ENCODE results near the gene GOLGA2.
"Not testable (repeated sequence)": the region's sequence is repeated elsewhere in the genome, so short reads cannot be mapped to it uniquely, and the experiment has no call there.

The GOLGA2 gene

GRCh38 chr9:128243215-128244018 is 32.4 kb downstream of the GOLGA2 start:
- FAIRE-seq (no peak), DNase-seq (ENCODE audit: insufficient read length, low spot score) (no peak)

GRCh38 chr9:128242828-128243214 is 33.0 kb downstream of the GOLGA2 start:
- FAIRE-seq (no peak), DNase-seq (ENCODE audit: insufficient read length, low spot score) (no peak)

DNA sequence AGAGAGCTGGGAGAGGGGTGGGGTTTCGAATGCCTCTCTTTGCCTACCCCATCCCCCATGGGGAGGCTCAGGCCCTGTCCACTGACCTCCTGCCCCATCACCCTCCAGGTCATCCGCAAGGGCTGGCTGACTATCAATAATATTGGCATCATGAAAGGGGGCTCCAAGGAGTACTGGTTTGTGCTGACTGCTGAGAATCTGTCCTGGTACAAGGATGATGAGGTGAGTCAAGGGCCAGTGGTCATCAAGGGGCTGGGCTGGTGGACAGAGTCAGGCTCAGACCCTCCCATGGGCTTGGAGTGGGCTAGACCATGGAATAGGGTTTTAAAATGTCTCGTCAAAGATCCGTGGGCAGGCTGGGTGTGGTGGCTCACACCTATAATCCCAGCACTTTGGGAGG is 33.7 kb downstream of the GOLGA2 start:
- DNase-seq (ENCODE audit: insufficient read length, low spot score), result no peak
- FAIRE-seq, result no peak

DNA sequence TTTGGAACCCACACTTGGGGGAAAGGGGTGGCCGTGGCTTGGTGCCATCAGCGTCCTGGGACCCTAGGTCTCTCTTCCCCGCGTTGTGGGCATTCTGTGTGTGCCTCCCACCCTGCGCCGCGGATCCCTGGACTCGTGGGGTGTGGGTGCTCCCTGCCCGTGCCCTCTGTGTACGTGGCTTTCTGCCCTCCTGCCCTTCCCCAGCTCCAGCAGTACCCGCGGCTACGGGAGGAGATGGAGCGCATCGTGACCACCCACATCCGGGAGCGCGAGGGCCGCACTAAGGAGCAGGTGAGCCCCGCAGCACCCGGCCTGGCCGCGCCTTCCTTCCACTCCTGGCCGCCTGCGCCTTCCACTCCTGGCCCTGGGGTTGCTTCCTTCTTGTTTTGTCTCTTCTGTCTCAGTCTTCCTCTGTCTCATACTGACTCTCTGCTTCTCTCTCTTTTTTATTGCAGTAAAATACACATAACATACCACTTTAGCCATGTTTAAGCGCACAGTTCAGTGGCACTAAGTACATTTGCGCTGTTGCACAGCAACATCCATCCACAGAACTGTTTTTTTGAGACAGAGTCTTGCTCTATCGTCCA is 41.9 kb downstream of the GOLGA2 start:
- FAIRE-seq, result no peak
- no peak for DNase-seq (ENCODE audit: insufficient read length, low spot score)

- no peak for DNase-seq (ENCODE audit: insufficient read length, low spot score)
- FAIRE-seq, result no peak
Observed at GRCh38 chr9:128232528-128233428, 43.0 kb downstream of the GOLGA2 start.

- FAIRE-seq, result no peak
Observed at GRCh38 chr9:128231638-128232527, 43.9 kb downstream of the GOLGA2 start.

DNA sequence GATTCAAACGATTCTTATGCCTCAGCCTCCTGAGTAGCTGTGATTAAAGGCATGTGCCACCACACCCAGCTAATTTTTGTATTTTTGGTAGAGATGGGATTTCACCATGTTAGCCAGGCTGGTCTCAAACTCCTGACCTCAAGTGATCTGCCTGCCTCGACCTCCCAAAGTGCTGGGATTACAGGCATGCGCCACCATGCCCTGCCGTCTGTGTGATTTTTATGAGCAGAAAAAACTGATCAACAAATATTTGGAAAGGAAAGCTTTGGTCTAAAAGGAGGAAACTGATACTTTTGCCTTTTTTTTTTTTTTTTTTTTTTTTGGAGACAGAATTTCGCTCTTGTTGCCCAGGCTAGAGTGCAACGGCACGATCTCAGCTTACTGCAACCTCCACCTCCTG is 44.9 kb downstream of the GOLGA2 start:
- FAIRE-seq; DNase-seq (ENCODE audit: insufficient read length, low spot score): not testable (repeated sequence)

More at GRCh38 chr9:128231638-128232527, 43.9 kb downstream of the GOLGA2 start:
- DNase-seq (ENCODE audit: insufficient read length, low spot score), result no peak

- DNase-seq (ENCODE audit: insufficient read length, low spot score) (no peak), FAIRE-seq (no peak)
Observed at GRCh38 chr9:128226412-128226801, 49.4 kb downstream of the GOLGA2 start.

GRCh38 chr9:128225770-128226411 is 49.9 kb downstream of the GOLGA2 start:
- no peak for DNase-seq (ENCODE audit: insufficient read length, low spot score)
- no peak for FAIRE-seq

GRCh38 chr9:128224877-128225276 is 50.9 kb downstream of the GOLGA2 start:
- no peak for FAIRE-seq

GRCh38 chr9:128222880-128223670 is 52.7 kb downstream of the GOLGA2 start:
- no peak for FAIRE-seq
- no peak for DNase-seq (ENCODE audit: insufficient read length, low spot score)

More at GRCh38 chr9:128224877-128225276, 50.9 kb downstream of the GOLGA2 start:
- DNase-seq (ENCODE audit: insufficient read length, low spot score), result no peak

DNA sequence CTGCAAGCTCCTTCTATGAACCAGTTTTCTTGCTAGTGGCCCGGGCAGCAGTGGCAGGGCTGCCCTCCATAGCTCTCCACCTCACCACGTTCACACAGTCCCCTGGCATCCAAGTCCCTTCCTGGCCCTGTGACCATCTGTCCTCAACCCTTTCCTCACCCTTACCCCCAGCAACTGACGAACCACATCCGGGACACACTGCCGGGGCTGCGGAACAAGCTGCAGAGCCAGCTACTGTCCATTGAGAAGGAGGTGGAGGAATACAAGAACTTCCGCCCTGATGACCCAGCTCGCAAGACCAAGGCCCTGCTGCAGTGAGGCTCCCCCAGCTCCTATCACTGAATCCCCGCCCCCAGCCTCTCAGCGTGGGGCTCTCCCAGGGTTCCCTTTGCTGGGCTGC is 53.8 kb downstream of the GOLGA2 start:
- DNase-seq (ENCODE audit: insufficient read length, low spot score) (no peak), FAIRE-seq (no peak)

DNA sequence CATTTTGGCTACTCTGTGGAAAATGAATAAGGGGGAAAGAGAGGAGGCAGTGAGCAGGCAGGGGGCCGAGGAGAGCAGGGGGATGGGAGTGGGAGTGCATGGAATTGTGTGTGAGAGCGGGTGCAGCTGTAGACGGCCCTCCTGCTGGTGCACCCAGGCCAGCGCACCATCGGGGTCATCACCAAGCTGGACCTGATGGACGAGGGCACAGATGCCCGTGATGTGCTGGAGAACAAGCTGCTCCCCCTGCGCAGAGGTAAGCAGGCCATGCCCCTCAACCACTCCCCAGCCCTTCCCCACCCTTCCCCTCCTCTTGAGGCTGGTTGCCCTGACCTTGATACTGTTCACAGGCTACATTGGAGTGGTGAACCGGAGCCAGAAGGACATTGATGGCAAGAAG is 56.0 kb downstream of the GOLGA2 start:
- FAIRE-seq (no peak), DNase-seq (ENCODE audit: insufficient read length, low spot score) (no peak)

- peak; percentile 95 for DNase-seq (ENCODE audit: insufficient read length, low spot score)
- FAIRE-seq, result peak; percentile 88
Observed at GRCh38 chr9:128218518-128219389, 57.1 kb downstream of the GOLGA2 start.

GRCh38 chr9:128218172-128218517 is 57.7 kb downstream of the GOLGA2 start:
- DNase-seq (ENCODE audit: insufficient read length, low spot score), result no peak
- no peak for FAIRE-seq

- FAIRE-seq (no peak), DNase-seq (ENCODE audit: insufficient read length, low spot score) (no peak)
Observed at GRCh38 chr9:128216781-128217553, 58.8 kb downstream of the GOLGA2 start.

All from GM19239 (cell line).